GM12878 (cell line): ENCODE measurements around the gene OTUB2.

Experiments
- CBX5 ChIP-seq: sonication (generic); IDR thresholded peaks from 2 replicates; pipeline ENCODE4 v1.6.1; 2016; ENCODE audit warnings: low read depth, moderate library complexity, mild to moderate bottlenecking, inconsistent platforms
- CEBPB ChIP-seq, 2 experiments: fragments of 150-350 bp in 1 of 2; IDR thresholded peaks; 2 replicates each; pipeline ENCODE4 v1.6.1; 2012 to 2014; ENCODE audit warnings: low read depth in 2 of 2, low read length in 2 of 2, borderline replicate concordance in 1 of 2, inconsistent platforms in 1 of 2
- EP300 ChIP-seq, 2 experiments: fragments of 150-350 bp in 1 of 2; IDR thresholded peaks; 2 replicates each; pipeline ENCODE4 v1.6.1; 2011 to 2012; ENCODE audit warnings: low read depth in 2 of 2, low read length in 2 of 2, borderline replicate concordance in 1 of 2, improper control_type of control experiment in 1 of 2, inconsistent platforms in 1 of 2; ENCODE audit not compliant: control insufficient read depth in 1 of 2
- NR2C2 ChIP-seq: IDR thresholded peaks from 2 replicates; pipeline ENCODE4 v1.6.1; 2011; ENCODE audit warnings: borderline replicate concordance, low read depth; ENCODE audit not compliant: control insufficient read depth, insufficient read length
- POLR2A ChIP-seq: IDR thresholded peaks from 2 replicates; pipeline ENCODE4 v1.6.1; 2011; ENCODE audit warnings: low read depth, mild to moderate bottlenecking, low read length
- SMARCA5 ChIP-seq: fragments of 450-650 bp; IDR thresholded peaks from 2 replicates; pipeline ENCODE4 v1.6.1; 2017; ENCODE audit warnings: mild to moderate bottlenecking
- SRF ChIP-seq, 2 experiments: IDR thresholded peaks; 2 replicates each; pipeline ENCODE4 v1.6.1; 2011; ENCODE audit warnings: low read depth in 2 of 2, low read length in 2 of 2, mild to moderate bottlenecking in 1 of 2, moderate library complexity in 1 of 2
- TAF1 ChIP-seq: IDR thresholded peaks from 2 replicates; pipeline ENCODE4 v1.6.1; 2011; ENCODE audit warnings: mild to moderate bottlenecking, low read depth, low read length, borderline replicate concordance
- ZZZ3 ChIP-seq: IDR thresholded peaks from 2 replicates; pipeline ENCODE4 v1.6.1; 2011; ENCODE audit warnings: low read depth; ENCODE audit not compliant: control insufficient read depth, insufficient read length
- TF ChIP-seq, protein P1 (sequence below): fragments of 450-650 bp; IDR thresholded peaks from 2 replicates; pipeline ENCODE4 v1.6.1; 2016; ENCODE audit warnings: mild to moderate bottlenecking, moderate library complexity, borderline replicate concordance
- TF ChIP-seq, protein P2 (sequence below), 3 experiments: IDR thresholded peaks in 2 of 3; conservative IDR thresholded peaks in 1 of 3; 2 replicates each; pipeline ENCODE4 v1.5.1; 2011; ENCODE audit warnings: low read depth in 3 of 3, low read length in 3 of 3, mild to moderate bottlenecking in 3 of 3, control low read depth in 2 of 3, moderate library complexity in 2 of 3, inconsistent platforms in 1 of 3, mixed read lengths in 1 of 3; ENCODE audit not compliant: control insufficient read depth in 2 of 3, insufficient read depth in 1 of 3; ENCODE audit errors: extremely low read depth in 1 of 3
- TF ChIP-seq, protein P3 (sequence below): IDR thresholded peaks from 2 replicates; pipeline ENCODE4 v1.6.1; 2012; ENCODE audit warnings: low read length, inconsistent platforms

DNA sequence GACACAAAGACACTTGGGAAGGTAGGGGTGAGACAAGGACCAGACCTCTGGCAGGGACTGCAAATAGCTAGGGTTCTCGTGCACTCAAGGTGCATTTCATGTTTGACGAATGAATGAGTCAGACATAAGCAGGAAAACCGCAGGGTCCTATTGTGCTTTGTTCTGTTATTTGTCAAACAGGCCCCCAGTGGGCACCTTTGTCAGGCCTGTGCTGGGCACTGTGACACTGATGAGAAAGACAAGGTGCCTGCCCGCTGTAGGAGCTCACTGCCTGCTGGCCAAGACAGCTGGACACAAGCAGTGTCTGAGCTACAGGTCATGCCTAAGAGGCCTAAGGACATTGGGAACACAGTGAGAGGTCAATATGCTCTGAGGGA lies 2.3 kb downstream of the OTUB2 start:
- TF ChIP-seq ZZZ3 (no peak), SMARCA5 (no peak), NR2C2 (no peak), POLR2A (no peak), CEBPB (IDR thresholded peaks at IDR 0.05; ENCODE audit: borderline replicate concordance in 1 of 2, low read depth in 2 of 2, low read length in 2 of 2) (no peak), SRF (IDR thresholded peaks at IDR 0.05; ENCODE audit: low read depth in 2 of 2, low read length in 2 of 2) (no peak), EP300 (IDR thresholded peaks at IDR 0.05; ENCODE audit: borderline replicate concordance in 1 of 2, control insufficient read depth in 1 of 2, low read depth in 2 of 2, low read length in 2 of 2) (peak in 1 of 2 experiments; percentile 21; a peak in 1 of 4 replicates), CBX5 (no peak), TAF1 (no peak)
- TF ChIP-seq, protein P1, sequence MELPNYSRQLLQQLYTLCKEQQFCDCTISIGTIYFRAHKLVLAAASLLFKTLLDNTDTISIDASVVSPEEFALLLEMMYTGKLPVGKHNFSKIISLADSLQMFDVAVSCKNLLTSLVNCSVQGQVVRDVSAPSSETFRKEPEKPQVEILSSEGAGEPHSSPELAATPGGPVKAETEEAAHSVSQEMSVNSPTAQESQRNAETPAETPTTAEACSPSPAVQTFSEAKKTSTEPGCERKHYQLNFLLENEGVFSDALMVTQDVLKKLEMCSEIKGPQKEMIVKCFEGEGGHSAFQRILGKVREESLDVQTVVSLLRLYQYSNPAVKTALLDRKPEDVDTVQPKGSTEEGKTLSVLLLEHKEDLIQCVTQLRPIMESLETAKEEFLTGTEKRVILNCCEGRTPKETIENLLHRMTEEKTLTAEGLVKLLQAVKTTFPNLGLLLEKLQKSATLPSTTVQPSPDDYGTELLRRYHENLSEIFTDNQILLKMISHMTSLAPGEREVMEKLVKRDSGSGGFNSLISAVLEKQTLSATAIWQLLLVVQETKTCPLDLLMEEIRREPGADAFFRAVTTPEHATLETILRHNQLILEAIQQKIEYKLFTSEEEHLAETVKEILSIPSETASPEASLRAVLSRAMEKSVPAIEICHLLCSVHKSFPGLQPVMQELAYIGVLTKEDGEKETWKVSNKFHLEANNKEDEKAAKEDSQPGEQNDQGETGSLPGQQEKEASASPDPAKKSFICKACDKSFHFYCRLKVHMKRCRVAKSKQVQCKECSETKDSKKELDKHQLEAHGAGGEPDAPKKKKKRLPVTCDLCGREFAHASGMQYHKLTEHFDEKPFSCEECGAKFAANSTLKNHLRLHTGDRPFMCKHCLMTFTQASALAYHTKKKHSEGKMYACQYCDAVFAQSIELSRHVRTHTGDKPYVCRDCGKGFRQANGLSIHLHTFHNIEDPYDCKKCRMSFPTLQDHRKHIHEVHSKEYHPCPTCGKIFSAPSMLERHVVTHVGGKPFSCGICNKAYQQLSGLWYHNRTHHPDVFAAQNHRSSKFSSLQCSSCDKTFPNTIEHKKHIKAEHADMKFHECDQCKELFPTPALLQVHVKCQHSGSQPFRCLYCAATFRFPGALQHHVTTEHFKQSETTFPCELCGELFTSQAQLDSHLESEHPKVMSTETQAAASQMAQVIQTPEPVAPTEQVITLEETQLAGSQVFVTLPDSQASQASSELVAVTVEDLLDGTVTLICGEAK, result no peak
- TF ChIP-seq, protein P2, sequence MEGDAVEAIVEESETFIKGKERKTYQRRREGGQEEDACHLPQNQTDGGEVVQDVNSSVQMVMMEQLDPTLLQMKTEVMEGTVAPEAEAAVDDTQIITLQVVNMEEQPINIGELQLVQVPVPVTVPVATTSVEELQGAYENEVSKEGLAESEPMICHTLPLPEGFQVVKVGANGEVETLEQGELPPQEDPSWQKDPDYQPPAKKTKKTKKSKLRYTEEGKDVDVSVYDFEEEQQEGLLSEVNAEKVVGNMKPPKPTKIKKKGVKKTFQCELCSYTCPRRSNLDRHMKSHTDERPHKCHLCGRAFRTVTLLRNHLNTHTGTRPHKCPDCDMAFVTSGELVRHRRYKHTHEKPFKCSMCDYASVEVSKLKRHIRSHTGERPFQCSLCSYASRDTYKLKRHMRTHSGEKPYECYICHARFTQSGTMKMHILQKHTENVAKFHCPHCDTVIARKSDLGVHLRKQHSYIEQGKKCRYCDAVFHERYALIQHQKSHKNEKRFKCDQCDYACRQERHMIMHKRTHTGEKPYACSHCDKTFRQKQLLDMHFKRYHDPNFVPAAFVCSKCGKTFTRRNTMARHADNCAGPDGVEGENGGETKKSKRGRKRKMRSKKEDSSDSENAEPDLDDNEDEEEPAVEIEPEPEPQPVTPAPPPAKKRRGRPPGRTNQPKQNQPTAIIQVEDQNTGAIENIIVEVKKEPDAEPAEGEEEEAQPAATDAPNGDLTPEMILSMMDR (IDR thresholded peaks at IDR 0.05 in 2 of 3, conservative IDR thresholded peaks at IDR 0.05 in 1 of 3; ENCODE audit: control insufficient read depth in 2 of 3, extremely low read depth in 1 of 3, insufficient read depth in 1 of 3, low read depth in 3 of 3, low read length in 3 of 3), result no peak
- TF ChIP-seq, protein P3, sequence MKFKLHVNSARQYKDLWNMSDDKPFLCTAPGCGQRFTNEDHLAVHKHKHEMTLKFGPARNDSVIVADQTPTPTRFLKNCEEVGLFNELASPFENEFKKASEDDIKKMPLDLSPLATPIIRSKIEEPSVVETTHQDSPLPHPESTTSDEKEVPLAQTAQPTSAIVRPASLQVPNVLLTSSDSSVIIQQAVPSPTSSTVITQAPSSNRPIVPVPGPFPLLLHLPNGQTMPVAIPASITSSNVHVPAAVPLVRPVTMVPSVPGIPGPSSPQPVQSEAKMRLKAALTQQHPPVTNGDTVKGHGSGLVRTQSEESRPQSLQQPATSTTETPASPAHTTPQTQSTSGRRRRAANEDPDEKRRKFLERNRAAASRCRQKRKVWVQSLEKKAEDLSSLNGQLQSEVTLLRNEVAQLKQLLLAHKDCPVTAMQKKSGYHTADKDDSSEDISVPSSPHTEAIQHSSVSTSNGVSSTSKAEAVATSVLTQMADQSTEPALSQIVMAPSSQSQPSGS, result no peak
